ENCODE measurements around the gene ANKAR. TPM values are rescaled to one million over a fixed set of nuclear protein-coding genes. Genes with fewer than 3 reads are reported as not detected.
"Not testable (repeated sequence)": the region's sequence is repeated elsewhere in the genome, so short reads cannot be mapped to it uniquely, and the experiment has no call there.

The ANKAR gene
- total RNA-seq, 4 donors from 2014 or later = 0.95 to 11.0 (median 5.3) TPM

DNA sequence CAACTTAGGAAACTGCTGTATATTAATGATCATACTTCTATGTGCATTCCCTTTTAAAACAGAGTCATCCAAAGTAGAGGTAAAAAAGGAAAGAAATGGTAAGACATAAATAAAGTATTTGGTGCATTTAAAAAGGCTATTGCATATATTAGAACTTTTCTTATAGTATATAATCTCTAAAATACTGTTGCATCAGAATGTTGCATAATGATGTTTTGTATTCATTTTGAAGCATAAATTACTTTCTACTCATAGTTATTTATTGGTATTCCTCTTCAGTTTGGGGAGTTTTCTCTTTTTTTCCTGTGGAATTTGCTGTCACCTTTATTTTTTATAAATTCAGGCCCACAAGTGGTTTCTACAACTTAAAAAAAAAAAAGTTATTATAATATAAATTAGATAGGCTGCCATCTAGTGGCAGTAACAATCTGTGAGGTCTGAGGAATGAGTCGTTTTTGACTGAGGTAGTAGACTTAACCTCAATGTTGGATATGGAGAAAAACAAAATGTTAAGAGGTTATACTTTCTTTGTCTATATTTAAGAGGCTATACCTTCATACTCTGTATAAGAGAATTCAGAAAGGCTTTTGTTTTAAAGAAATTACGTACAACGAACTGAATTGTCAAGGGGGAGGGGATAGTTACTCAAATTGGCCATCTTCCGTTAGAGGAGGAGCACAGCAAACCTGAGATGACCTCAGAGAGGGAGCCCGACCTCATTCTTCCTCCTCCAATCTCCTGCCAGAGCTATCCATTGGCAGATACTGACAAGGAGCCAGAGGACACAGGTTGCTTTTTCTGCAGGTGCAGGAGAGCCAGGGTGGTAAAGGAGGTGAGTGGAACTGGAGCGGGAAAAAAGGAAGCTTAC is 23.8 kb downstream of the ANKAR start:
- DNase-seq (ENCODE audit: low spot score in 2 of 2) = no peak
- WGBS = 37% methylated on average over 6 of the region's 6 CpGs
- H3K36me3 ChIP-seq = peaks cover 3% of the 10 kb centered on the region
- no peak overlapping the region for H3K27ac ChIP-seq
- no peaks in the 10 kb centered on the region for H3K9me3 ChIP-seq
- H3K27me3 ChIP-seq = no peaks in the 10 kb centered on the region
- TF ChIP-seq, protein P1, sequence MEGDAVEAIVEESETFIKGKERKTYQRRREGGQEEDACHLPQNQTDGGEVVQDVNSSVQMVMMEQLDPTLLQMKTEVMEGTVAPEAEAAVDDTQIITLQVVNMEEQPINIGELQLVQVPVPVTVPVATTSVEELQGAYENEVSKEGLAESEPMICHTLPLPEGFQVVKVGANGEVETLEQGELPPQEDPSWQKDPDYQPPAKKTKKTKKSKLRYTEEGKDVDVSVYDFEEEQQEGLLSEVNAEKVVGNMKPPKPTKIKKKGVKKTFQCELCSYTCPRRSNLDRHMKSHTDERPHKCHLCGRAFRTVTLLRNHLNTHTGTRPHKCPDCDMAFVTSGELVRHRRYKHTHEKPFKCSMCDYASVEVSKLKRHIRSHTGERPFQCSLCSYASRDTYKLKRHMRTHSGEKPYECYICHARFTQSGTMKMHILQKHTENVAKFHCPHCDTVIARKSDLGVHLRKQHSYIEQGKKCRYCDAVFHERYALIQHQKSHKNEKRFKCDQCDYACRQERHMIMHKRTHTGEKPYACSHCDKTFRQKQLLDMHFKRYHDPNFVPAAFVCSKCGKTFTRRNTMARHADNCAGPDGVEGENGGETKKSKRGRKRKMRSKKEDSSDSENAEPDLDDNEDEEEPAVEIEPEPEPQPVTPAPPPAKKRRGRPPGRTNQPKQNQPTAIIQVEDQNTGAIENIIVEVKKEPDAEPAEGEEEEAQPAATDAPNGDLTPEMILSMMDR (IDR thresholded peaks at IDR 0.05) = peak; percentile 23 to 49
- no peak for TF ChIP-seq POLR2AphosphoS5 (IDR thresholded peaks at IDR 0.05)
- no peaks in the 10 kb centered on the region for H3K4me1 ChIP-seq
- no peak overlapping the region for H3K4me3 ChIP-seq

DNA sequence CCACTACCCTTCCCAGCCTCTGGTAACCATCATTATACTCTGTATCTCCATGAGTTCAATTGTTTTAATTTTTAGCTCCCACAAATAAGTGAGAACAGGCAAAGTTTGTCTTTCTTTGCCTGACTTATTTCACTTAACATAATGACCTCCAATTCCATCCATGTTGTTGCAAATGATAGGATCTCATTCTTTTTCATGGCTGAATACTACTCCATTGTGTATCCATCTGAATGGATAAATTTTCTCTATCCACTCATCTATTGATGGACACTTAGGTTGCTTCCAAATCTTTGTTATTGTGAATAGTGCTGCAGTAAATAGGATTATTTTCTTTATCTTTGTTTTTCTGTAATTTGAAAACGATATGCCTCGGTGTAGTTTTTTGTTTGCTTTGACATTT is 26.2 kb downstream of the ANKAR start:
- no peak for DNase-seq (ENCODE audit: low spot score in 2 of 2)
- WGBS = 50% methylated on average over 2 of the region's 2 CpGs
- Histone ChIP-seq H3K4me1 (no peaks in the 10 kb centered on the region), H3K27ac (no peak overlapping the region), H3K27me3 (no peaks in the 10 kb centered on the region), H3K4me3 (no peak overlapping the region), H3K36me3 (peaks cover under 1% of the 10 kb centered on the region), H3K9me3 (no peaks in the 10 kb centered on the region)
- TF ChIP-seq EP300 (IDR thresholded peaks at IDR 0.05) = no peak
- TF ChIP-seq POLR2AphosphoS5 (IDR thresholded peaks at IDR 0.05) = no peak
- no peak for TF ChIP-seq POLR2A (IDR thresholded peaks at IDR 0.05)
- TF ChIP-seq, protein P1 (IDR thresholded peaks at IDR 0.05) = no peak

DNA sequence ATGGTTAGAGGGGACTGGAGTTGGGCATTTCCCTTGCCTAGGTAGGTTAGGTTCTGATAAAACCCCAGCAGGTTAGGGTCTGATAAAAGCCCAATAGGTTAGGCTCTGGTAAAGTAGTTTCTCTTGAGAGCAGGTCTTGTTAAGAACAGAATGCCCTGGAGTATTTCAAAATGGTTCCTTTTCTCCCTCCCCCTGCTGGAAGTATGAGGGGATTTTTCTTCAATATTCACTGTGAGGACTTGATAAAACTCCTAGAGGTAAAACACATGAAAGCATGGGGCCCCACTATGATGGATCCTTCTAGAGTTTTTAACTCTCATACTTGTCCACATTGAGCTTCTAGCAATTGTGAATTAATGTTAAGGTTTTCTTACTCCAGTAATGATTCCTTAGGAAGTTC is 27.6 kb downstream of the ANKAR start:
- Histone ChIP-seq H3K4me3 (no peak overlapping the region), H3K27ac (no peak overlapping the region), H3K9me3 (no peaks in the 10 kb centered on the region)

DNA sequence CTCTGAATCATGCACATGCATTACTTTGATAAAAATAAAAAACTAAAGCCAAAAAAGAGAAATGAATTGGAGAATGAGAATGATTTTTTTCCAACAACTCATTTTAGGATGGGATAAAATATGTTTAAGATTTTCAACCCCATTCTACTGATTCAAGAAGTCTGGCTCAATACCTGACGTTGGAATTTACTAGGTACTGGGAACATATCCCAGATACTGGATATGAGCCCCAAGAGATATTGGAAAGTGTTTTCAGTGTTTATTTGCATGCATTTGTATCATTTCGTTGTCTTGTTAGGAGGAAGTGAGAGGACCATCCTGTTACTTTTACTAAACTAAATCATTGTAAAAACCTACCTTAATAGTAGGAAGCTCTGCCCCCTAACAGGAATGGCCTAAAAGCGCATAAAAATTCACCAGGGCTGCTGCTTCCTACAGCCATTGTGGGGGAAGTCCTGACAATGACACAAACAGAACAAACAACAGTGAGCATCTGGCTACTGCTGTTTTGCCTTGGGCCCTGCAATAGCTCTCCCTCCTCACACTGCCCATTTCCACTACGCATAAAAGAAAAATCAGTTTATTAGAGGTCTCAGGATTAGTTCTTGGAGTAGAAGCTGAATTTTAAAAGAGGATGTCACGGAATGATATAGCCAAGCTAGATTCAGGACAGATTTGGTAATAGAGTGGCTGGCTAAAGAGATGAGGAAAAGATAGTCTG is 35.2 kb downstream of the ANKAR start:
- Histone ChIP-seq H3K27me3 (no peaks in the 10 kb centered on the region), H3K36me3 (peaks cover 10% of the 10 kb centered on the region), H3K4me1 (no peaks in the 10 kb centered on the region), H3K9me3 (no peaks in the 10 kb centered on the region), H3K27ac (no peak overlapping the region), H3K4me3 (no peak overlapping the region)
- TF ChIP-seq POLR2A (IDR thresholded peaks at IDR 0.05) = no peak
- TF ChIP-seq POLR2AphosphoS5 (IDR thresholded peaks at IDR 0.05) = no peak
- TF ChIP-seq EP300 (IDR thresholded peaks at IDR 0.05) = no peak
- TF ChIP-seq, protein P1 (IDR thresholded peaks at IDR 0.05) = no peak
- 82% methylated on average over 5 of the region's 5 CpGs for WGBS
- DNase-seq (ENCODE audit: low spot score in 2 of 2) = no peak

More for the DNA sequence above, 27.6 kb downstream of the ANKAR start:
- Histone ChIP-seq H3K27me3 (no peaks in the 10 kb centered on the region), H3K4me1 (no peaks in the 10 kb centered on the region), H3K36me3 (peaks cover 5% of the 10 kb centered on the region)
- no peak for DNase-seq (ENCODE audit: low spot score in 2 of 2)
- no peak for TF ChIP-seq POLR2AphosphoS5 (IDR thresholded peaks at IDR 0.05)

DNA sequence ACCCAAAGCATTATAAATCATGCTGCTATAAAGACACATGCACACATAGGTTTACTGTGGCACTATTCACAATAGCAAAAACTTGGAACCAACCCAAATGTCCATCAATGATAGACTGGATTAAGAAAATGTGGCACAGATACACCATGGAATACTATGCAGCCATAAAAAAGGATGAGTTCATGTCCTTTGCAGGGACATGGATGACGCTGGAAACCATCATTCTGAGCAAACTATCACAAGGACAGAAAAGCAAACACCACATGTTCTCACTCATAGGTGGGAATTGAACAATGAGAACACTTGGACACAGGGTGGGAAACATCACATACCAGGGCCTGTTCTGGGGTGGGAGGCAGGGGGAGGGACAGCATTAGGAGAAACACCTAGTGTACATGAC is 43.1 kb downstream of the ANKAR start:
- 89% methylated on average over 1 of the region's 1 CpG for WGBS
- H3K27me3 ChIP-seq, H3K4me3 ChIP-seq: not testable (repeated sequence)

DNA sequence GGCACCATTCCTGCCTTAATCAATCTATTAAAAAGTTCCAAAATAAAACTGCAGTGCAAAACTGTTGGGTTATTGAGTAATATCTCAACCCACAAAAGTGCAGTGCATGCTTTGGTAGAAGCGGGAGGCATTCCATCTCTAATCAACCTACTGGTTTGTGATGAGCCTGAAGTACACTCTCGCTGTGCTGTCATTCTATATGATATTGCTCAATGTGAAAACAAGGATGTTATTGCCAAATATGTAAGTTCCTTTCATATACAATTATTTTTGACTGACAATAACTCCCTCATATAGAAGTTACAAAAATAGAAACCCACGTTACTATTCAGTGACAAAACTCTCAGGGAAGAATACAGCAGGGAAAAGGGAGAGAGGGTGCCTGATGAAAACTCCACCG is 45.1 kb downstream of the ANKAR start:
- Histone ChIP-seq H3K4me3 (no peak overlapping the region), H3K36me3 (no peaks in the 10 kb centered on the region), H3K4me1 (no peaks in the 10 kb centered on the region), H3K27ac (no peak overlapping the region), H3K9me3 (no peaks in the 10 kb centered on the region), H3K27me3 (no peaks in the 10 kb centered on the region)
- DNase-seq (ENCODE audit: low spot score in 2 of 2) = no peak
- TF ChIP-seq POLR2A (IDR thresholded peaks at IDR 0.05) (no peak), EP300 (IDR thresholded peaks at IDR 0.05) (no peak), POLR2AphosphoS5 (IDR thresholded peaks at IDR 0.05) (no peak)
- TF ChIP-seq, protein P1 (IDR thresholded peaks at IDR 0.05) = no peak
- WGBS = 91% methylated on average over 4 of the region's 4 CpGs

More for the DNA sequence above, 43.1 kb downstream of the ANKAR start:
- not testable (repeated sequence) for H3K4me1 ChIP-seq; H3K36me3 ChIP-seq; DNase-seq (ENCODE audit: low spot score in 2 of 2); H3K9me3 ChIP-seq; H3K27ac ChIP-seq

Data from suprapubic skin (tissue), 4 donors.